Measurements from ENCODE around the gene RBP5.

DNA sequence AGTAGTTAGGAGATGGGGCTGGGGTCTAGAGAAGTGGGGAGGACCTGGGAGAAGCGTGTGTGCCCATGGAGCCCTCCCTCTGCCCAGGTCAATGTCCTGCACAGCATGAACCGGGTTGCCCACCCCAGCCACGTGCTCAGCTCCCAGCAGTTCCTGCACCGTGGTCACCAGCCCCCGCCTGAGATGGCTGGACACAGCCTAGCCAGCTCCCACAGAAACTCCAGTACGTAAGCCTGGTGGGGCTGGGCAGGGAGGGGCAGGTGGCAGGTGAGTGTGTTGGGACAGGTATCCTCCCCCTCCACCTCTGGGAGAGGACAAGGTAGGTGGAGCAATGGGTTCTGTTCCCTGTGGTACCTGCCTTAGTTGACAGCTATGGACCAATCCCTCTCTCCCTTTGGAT lies 22.2 kb upstream of the RBP5 start:
- TF ChIP-seq, protein P1, sequence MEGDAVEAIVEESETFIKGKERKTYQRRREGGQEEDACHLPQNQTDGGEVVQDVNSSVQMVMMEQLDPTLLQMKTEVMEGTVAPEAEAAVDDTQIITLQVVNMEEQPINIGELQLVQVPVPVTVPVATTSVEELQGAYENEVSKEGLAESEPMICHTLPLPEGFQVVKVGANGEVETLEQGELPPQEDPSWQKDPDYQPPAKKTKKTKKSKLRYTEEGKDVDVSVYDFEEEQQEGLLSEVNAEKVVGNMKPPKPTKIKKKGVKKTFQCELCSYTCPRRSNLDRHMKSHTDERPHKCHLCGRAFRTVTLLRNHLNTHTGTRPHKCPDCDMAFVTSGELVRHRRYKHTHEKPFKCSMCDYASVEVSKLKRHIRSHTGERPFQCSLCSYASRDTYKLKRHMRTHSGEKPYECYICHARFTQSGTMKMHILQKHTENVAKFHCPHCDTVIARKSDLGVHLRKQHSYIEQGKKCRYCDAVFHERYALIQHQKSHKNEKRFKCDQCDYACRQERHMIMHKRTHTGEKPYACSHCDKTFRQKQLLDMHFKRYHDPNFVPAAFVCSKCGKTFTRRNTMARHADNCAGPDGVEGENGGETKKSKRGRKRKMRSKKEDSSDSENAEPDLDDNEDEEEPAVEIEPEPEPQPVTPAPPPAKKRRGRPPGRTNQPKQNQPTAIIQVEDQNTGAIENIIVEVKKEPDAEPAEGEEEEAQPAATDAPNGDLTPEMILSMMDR (IDR thresholded peaks at IDR 0.05 in 2 of 3, conservative IDR thresholded peaks at IDR 0.05 in 1 of 3; ENCODE audit: insufficient read depth in 2 of 3, low read depth in 1 of 3, low read length in 3 of 3): no peak
- TF ChIP-seq MTA3 (IDR thresholded peaks at IDR 0.05; ENCODE audit: borderline replicate concordance): no peak
- no peak for TF ChIP-seq ZFP1 (CRISPR knock-in tag; IDR thresholded peaks at IDR 0.05)
- no peak for TF ChIP-seq BRF2 (IDR thresholded peaks at IDR 0.05; ENCODE audit: borderline replicate concordance, insufficient read depth, insufficient read length)
- no peak for TF ChIP-seq CEBPB (tag; IDR thresholded peaks at IDR 0.05)
- no peak for TF ChIP-seq ARID2 (IDR thresholded peaks at IDR 0.05)
- no peak for TF ChIP-seq KDM1A (IDR thresholded peaks at IDR 0.05)
